ENCODE measurements around the gene MCC. TPM values are rescaled to one million over a fixed set of nuclear protein-coding genes. Genes with fewer than 3 reads are reported as not detected.

MCC gene
- total RNA-seq, 3 donors from 2014 or later (not counting 1 experiment from before 2014, with no cell fraction given): 0.68 to 1.8 (median 1.4) TPM

DNA sequence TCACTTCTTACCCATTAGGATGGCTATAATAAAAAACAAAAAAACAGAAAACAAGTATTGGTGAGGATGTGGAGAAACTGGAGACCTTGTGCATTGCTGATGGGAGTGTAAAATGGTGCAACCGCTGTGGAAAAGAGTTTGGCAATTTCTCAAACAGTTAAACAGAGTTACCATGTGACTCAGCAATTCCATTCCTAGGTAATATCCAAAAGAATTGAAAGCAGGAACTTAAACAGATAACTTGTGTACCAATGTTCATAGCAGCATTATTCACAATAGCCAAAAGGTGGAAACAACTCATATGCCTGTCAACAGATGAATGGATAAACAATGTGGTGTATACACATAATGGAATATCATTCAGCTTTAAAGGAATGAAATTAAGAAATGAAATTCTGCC lies 482.8 kb downstream of the MCC start:
- no peak for TF ChIP-seq CTCF (IDR thresholded peaks at IDR 0.05)
- Mint-ChIP-seq H3K27ac (peak overlapping the region; percentile 20), H3K9me3 (no peaks in the 10 kb centered on the region), H3K4me3 (no peak overlapping the region), H3K27me3 (ENCODE audit: low read depth in 2 of 2) (no peaks in the 10 kb centered on the region), H3K4me1 (peaks cover 13 to 16% of the 10 kb centered on the region in 2 donors), H3K36me3 (peaks cover 25% of the 10 kb centered on the region)
- peaks cover 63% of the 10 kb centered on the region for H3K36me3 ChIP-seq (ENCODE audit: control insufficient read depth, insufficient read depth, low read length)
- DNase-seq: no peak
- no peak overlapping the region for H3K27ac ChIP-seq (ENCODE audit: low read length)
- no peaks in the 10 kb centered on the region for H3K27me3 ChIP-seq (ENCODE audit: control insufficient read depth, insufficient read depth, low read length)
- H3K4me1 ChIP-seq (ENCODE audit: control insufficient read depth, insufficient read depth, low read length): no peaks in the 10 kb centered on the region
- intact Hi-C loops (cut with micrococcal nuclease): no loop called here
- 93% methylated on average over 1 of the region's 1 CpG for WGBS (ENCODE audit: insufficient coverage)
- no peaks in the 10 kb centered on the region for H3K9me3 ChIP-seq (ENCODE audit: control insufficient read depth, insufficient read depth, low read length)
- no peak for ATAC-seq
- H3K4me3 ChIP-seq (ENCODE audit: low read length): no peak overlapping the region

DNA sequence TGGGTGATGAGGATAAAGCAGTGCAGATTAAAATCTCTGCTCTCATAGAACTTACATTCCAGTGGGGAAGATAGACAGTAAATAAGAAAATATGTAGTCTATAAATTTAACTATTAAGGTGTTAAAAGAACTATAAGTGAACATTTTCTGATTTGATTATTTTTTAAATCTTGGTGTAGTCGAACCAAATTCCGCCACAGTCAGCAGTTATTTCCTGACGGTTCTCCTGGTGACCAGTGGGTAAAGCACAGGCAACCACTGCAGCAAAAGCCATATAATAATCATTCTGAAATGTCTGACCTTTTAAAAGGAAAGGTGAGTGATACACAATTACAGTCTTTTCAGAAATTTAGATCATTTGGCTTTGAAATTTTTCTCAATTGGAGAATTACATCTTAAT lies 484.5 kb downstream of the MCC start:
- Histone ChIP-seq H3K27me3 (ENCODE audit: control insufficient read depth, insufficient read depth, low read length) (no peaks in the 10 kb centered on the region), H3K4me1 (ENCODE audit: control insufficient read depth, insufficient read depth, low read length) (no peaks in the 10 kb centered on the region), H3K36me3 (ENCODE audit: control insufficient read depth, insufficient read depth, low read length) (peaks cover 60% of the 10 kb centered on the region), H3K4me3 (ENCODE audit: low read length) (no peak overlapping the region), H3K9me3 (ENCODE audit: control insufficient read depth, insufficient read depth, low read length) (no peaks in the 10 kb centered on the region), H3K27ac (ENCODE audit: low read length) (no peak overlapping the region)
- 93% methylated on average over 3 of the region's 3 CpGs for WGBS (ENCODE audit: insufficient coverage)
- no peaks in the 10 kb centered on the region for H3K27me3 Mint-ChIP-seq (ENCODE audit: low read depth in 2 of 2)
- ATAC-seq: no peak
- no peaks in the 10 kb centered on the region for H3K9me3 Mint-ChIP-seq
- TF ChIP-seq CTCF (IDR thresholded peaks at IDR 0.05): no peak
- H3K4me1 Mint-ChIP-seq: peaks cover 13 to 20% of the 10 kb centered on the region in 2 donors
- DNase-seq: no peak
- intact Hi-C loops (cut with micrococcal nuclease): no loop called here
- H3K4me3 Mint-ChIP-seq: no peak overlapping the region
- H3K27ac Mint-ChIP-seq: no peak overlapping the region
- peaks cover 24% of the 10 kb centered on the region for H3K36me3 Mint-ChIP-seq

DNA sequence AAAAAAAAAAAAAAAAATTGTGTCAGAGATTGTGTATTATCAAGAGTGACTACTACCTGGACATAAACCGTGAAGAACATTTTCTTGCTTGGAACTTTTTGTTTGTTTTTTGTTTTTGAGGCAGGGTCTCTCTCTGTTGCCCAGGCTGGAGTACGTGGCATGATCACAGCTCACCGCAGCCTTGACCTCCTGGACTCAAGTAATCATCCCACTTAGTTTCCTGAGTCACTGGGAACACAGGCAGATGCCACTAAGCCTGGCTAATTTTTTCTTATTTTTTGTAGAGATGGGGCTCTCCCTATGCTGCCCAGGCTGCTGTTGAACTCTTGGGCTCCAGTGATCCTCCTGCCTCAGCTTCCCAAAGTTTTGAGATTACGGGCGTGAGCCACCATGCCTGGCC lies 485.8 kb downstream of the MCC start:
- H3K36me3 Mint-ChIP-seq: peaks cover 16% of the 10 kb centered on the region
- intact Hi-C loops (cut with micrococcal nuclease): no loop called here
- Histone ChIP-seq H3K27me3 (ENCODE audit: control insufficient read depth, insufficient read depth, low read length) (no peaks in the 10 kb centered on the region), H3K9me3 (ENCODE audit: control insufficient read depth, insufficient read depth, low read length) (no peaks in the 10 kb centered on the region), H3K27ac (ENCODE audit: low read length) (no peak overlapping the region), H3K4me3 (ENCODE audit: low read length) (no peak overlapping the region), H3K4me1 (ENCODE audit: control insufficient read depth, insufficient read depth, low read length) (no peaks in the 10 kb centered on the region), H3K36me3 (ENCODE audit: control insufficient read depth, insufficient read depth, low read length) (peaks cover 50% of the 10 kb centered on the region)
- H3K27ac Mint-ChIP-seq: no peak overlapping the region
- no peaks in the 10 kb centered on the region for H3K27me3 Mint-ChIP-seq (ENCODE audit: low read depth in 2 of 2)
- 98% methylated on average over 3 of the region's 5 CpGs for WGBS (ENCODE audit: insufficient coverage)
- TF ChIP-seq CTCF (IDR thresholded peaks at IDR 0.05): no peak
- H3K9me3 Mint-ChIP-seq: no peaks in the 10 kb centered on the region
- ATAC-seq (no peak), DNase-seq (no peak)
- no peak overlapping the region for H3K4me3 Mint-ChIP-seq
- H3K4me1 Mint-ChIP-seq: peaks cover 18 to 29% of the 10 kb centered on the region in 2 donors

DNA sequence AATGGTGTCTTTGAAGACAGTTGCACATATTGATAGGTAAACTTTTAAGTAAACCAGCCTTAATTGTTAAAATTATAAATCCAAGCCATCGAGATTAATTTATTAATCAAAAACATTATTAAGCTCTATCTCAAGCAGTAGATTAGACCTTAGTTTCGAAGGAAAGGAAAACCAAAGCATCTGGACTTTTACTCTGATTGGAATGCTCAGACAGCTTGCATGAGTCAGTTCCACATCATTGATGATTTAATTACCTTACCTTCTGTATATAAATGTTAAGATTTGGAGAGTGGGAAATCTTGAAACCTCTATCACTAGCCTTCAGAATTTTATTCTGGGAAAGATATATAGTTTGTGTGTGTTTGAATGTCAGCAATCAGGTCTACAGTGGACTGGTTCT lies 487.8 kb downstream of the MCC start:
- H3K4me3 ChIP-seq (ENCODE audit: low read length): no peak overlapping the region
- no peak overlapping the region for H3K4me3 Mint-ChIP-seq
- ATAC-seq: no peak
- WGBS (ENCODE audit: insufficient coverage): 100% methylated on average over 2 of the region's 2 CpGs
- no peaks in the 10 kb centered on the region for H3K9me3 Mint-ChIP-seq
- peaks cover 53% of the 10 kb centered on the region for H3K36me3 ChIP-seq (ENCODE audit: control insufficient read depth, insufficient read depth, low read length)
- H3K4me1 Mint-ChIP-seq: peaks cover 22 to 23% of the 10 kb centered on the region in 2 donors
- no peaks in the 10 kb centered on the region for H3K27me3 ChIP-seq (ENCODE audit: control insufficient read depth, insufficient read depth, low read length)
- no peak for DNase-seq
- H3K27me3 Mint-ChIP-seq (ENCODE audit: low read depth in 2 of 2): no peaks in the 10 kb centered on the region
- no peaks in the 10 kb centered on the region for H3K9me3 ChIP-seq (ENCODE audit: control insufficient read depth, insufficient read depth, low read length)
- intact Hi-C loops (cut with micrococcal nuclease): no loop called here
- H3K4me1 ChIP-seq (ENCODE audit: control insufficient read depth, insufficient read depth, low read length): no peaks in the 10 kb centered on the region
- no peak for TF ChIP-seq CTCF (IDR thresholded peaks at IDR 0.05)
- H3K36me3 Mint-ChIP-seq: peaks cover 16% of the 10 kb centered on the region
- H3K27ac Mint-ChIP-seq: peak overlapping the region in 1 of 2 donors; percentile 26
- H3K27ac ChIP-seq (ENCODE audit: low read length): no peak overlapping the region

All from natural killer cell (primary cell).